ENCODE measurements around the gene ITPK1. TPM values are rescaled to one million over a fixed set of nuclear protein-coding genes. Genes with fewer than 3 reads are reported as not detected.
"Not testable (repeated sequence)": the region's sequence is repeated elsewhere in the genome, so short reads cannot be mapped to it uniquely, and the experiment has no call there.

ITPK1 gene
- total and polyA plus RNA-seq, 8 donors, result 17.8 to 46.3 (median 28.9) TPM

DNA sequence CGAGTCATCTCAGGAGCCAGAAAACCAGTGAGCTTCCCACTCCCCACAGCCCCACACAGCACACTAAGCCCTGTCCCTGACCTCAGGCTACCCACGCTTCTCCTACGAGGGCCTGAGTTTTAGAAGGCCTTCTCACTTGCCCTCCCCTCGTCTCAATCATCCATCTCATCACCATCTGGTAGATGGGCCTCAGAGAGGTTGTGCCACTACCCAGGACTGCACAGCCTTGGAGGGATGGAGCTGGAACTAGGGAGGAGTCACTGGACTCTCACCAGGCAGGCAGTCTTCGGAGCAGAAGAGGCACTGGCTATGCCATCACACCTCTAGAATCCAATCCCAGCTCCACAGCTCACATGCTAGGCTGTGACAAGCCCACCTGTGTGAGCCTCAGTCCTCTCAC, 52.3 kb downstream of the ITPK1 start:
- H3K27me3 ChIP-seq, result no peaks in the 10 kb centered on the region
- H3K9me3 ChIP-seq, result no peaks in the 10 kb centered on the region
- intact Hi-C loops (cut with DNase I; ENCODE audit: low total_unique reads), result no loop called here
- TF ChIP-seq, protein P1, sequence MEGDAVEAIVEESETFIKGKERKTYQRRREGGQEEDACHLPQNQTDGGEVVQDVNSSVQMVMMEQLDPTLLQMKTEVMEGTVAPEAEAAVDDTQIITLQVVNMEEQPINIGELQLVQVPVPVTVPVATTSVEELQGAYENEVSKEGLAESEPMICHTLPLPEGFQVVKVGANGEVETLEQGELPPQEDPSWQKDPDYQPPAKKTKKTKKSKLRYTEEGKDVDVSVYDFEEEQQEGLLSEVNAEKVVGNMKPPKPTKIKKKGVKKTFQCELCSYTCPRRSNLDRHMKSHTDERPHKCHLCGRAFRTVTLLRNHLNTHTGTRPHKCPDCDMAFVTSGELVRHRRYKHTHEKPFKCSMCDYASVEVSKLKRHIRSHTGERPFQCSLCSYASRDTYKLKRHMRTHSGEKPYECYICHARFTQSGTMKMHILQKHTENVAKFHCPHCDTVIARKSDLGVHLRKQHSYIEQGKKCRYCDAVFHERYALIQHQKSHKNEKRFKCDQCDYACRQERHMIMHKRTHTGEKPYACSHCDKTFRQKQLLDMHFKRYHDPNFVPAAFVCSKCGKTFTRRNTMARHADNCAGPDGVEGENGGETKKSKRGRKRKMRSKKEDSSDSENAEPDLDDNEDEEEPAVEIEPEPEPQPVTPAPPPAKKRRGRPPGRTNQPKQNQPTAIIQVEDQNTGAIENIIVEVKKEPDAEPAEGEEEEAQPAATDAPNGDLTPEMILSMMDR (IDR thresholded peaks at IDR 0.05), result no peak
- TF ChIP-seq EP300 (IDR thresholded peaks at IDR 0.05) (no peak), POLR2AphosphoS5 (IDR thresholded peaks at IDR 0.05) (no peak), POLR2A (IDR thresholded peaks at IDR 0.05) (no peak)
- H3K27ac ChIP-seq, result peak overlapping the region in 4 of 5 donors; percentile 53 to 77 (median 60)
- H3K4me3 ChIP-seq, result no peak overlapping the region
- H3K4me1 ChIP-seq, result peaks cover 7 to 66% (median 32%) of the 10 kb centered on the region in 4 donors
- 89 to 98% (median 92%) methylated on average over 5 of the region's 5 CpGs for WGBS, 5 donors
- H3K36me3 ChIP-seq, result no peaks in the 10 kb centered on the region
- DNase-seq, result no peak

DNA sequence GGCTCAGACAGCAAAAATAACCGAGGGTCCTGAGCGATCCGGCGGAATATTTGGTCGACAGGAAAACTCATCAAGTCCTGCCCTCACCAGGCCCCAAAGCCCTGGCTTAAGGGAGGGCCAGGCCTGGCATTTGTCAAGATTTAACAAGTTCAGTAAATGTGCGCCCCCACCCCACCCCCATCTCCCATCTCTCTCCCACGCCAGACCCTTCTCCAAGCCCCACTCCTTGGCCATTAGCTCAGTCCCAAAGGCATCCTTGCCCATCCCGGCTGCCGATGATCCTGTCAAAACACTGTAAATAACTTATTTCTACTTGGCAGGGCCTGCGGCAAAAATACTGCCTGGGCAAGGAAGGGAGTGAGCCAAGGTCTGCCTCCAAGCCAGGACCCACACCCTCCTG, 52.8 kb downstream of the ITPK1 start:
- whole genome bisulfite sequencing, 5 donors, result 90 to 94% (median 91%) methylated on average over 10 of the region's 10 CpGs
- TF ChIP-seq EP300 (IDR thresholded peaks at IDR 0.05) (no peak), POLR2A (IDR thresholded peaks at IDR 0.05) (no peak), POLR2AphosphoS5 (IDR thresholded peaks at IDR 0.05) (no peak)
- TF ChIP-seq, protein P1 (IDR thresholded peaks at IDR 0.05), result no peak

DNA sequence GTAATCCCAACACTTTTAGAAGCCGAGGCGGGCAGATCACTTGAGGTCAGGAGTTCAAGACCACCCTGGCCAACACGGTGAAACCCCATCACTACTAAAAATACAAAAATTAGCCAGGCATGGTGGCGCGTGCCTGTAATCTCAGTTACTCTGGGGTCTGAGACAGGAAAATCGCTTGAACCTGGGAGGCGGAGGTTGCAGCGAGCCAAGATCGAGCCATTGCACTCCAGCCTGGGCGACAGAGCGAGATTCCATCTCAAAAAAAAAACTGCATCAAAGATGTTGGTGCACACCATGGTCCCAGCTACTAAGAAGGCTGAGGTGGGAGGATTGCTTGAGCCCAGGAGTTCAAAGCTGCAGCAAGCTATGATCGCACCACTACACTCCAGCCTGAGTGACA, 53.7 kb downstream of the ITPK1 start:
- H3K9me3 ChIP-seq; H3K27me3 ChIP-seq; intact Hi-C loops (cut with DNase I; ENCODE audit: low total_unique reads); H3K36me3 ChIP-seq; DNase-seq; H3K4me3 ChIP-seq: not testable (repeated sequence)
- H3K4me1 ChIP-seq, result peaks cover 7 to 73% (median 34%) of the 10 kb centered on the region in 4 donors
- WGBS, 5 donors, result 89 to 92% (median 92%) methylated on average over 12 of the region's 12 CpGs
- H3K27ac ChIP-seq, result peak overlapping the region in 1 of 5 donors; percentile 4

More for the DNA sequence above, 52.8 kb downstream of the ITPK1 start:
- Histone ChIP-seq H3K4me3 (no peak overlapping the region), H3K27ac (peak overlapping the region in 2 of 5 donors; percentile 63 to 77), H3K9me3 (no peaks in the 10 kb centered on the region), H3K4me1 (peaks cover 7 to 67% (median 32%) of the 10 kb centered on the region in 4 donors), H3K36me3 (no peaks in the 10 kb centered on the region), H3K27me3 (no peaks in the 10 kb centered on the region)
- intact Hi-C loops (cut with DNase I; ENCODE audit: low total_unique reads), result no loop called here
- DNase-seq, result no peak

DNA sequence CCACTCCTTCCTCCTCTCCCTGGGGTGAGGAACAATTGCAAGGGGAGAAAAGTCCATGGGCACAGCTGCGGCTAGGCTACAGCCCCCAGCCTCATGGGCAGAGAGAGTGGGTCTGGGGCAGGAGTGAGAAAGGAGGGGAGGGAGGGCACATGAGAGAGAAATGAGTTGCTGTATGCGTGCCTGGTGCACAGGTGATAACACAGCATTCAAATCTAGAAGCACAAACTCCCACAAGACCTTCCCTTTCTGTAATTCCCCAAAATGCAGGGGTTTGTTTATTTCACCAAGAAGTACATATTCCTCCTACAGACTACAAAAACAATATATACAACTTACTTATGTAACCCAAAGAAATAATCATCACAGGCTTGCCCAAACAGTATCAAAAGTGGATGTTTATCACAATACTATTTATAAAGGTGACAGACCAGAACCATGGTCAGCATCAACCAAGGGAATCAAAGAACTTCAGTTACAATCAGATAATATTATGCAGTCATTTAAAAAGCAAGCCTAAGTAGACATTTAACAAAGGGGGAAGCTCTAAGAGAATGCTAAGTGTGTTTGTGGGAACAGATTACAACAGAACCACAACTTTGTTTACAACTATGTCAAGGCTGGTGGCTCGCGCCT, 54.2 kb downstream of the ITPK1 start:
- no peak for DNase-seq
- Histone ChIP-seq H3K4me1 (peaks cover 7 to 73% (median 34%) of the 10 kb centered on the region in 4 donors), H3K27me3 (no peaks in the 10 kb centered on the region), H3K9me3 (no peaks in the 10 kb centered on the region), H3K4me3 (no peak overlapping the region), H3K36me3 (no peaks in the 10 kb centered on the region), H3K27ac (peak overlapping the region in 2 of 5 donors; percentile 4 to 25)
- intact Hi-C loops (cut with DNase I; ENCODE audit: low total_unique reads), result no loop called here
- WGBS, 5 donors, result 81 to 89% (median 82%) methylated on average over 4 of the region's 4 CpGs
- TF ChIP-seq POLR2AphosphoS5 (IDR thresholded peaks at IDR 0.05) (no peak), POLR2A (IDR thresholded peaks at IDR 0.05) (no peak), EP300 (IDR thresholded peaks at IDR 0.05) (no peak)
- TF ChIP-seq, protein P1 (IDR thresholded peaks at IDR 0.05), result no peak

DNA sequence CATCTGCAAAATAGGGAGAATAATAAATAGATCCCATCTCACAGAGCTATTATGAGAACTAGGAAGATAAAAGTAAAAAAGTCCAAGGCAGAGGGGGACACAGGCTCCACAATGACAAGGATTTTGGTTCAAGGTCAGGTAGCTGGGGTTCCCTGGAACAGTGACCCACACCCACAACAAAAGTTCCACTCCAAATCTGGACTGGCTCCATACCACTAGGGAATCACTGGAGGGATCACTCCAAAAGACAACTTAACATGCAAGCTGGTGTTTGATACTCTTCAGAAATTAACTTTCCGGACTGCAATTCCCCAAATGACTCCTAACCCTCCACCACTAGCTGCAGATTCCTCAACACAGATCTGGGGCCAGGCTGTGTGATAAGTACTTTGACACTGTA, 54.9 kb downstream of the ITPK1 start:
- intact Hi-C loops (cut with DNase I; ENCODE audit: low total_unique reads), result no loop called here
- no peak overlapping the region for H3K4me3 ChIP-seq
- H3K4me1 ChIP-seq, result peaks cover 13 to 74% (median 38%) of the 10 kb centered on the region in 4 donors
- TF ChIP-seq, protein P1 (IDR thresholded peaks at IDR 0.05), result no peak
- TF ChIP-seq POLR2AphosphoS5 (IDR thresholded peaks at IDR 0.05), result no peak
- TF ChIP-seq POLR2A (IDR thresholded peaks at IDR 0.05), result no peak
- TF ChIP-seq EP300 (IDR thresholded peaks at IDR 0.05), result no peak
- H3K27me3 ChIP-seq, result no peaks in the 10 kb centered on the region
- WGBS, 5 donors, result 63 to 98% (median 92%) methylated on average over 1 of the region's 1 CpG
- no peaks in the 10 kb centered on the region for H3K9me3 ChIP-seq
- DNase-seq, result no peak
- no peaks in the 10 kb centered on the region for H3K36me3 ChIP-seq
- H3K27ac ChIP-seq, result no peak overlapping the region

Measured in stomach (tissue), 9 donors.